GM12872 (cell line): ENCODE data around the gene SH3BGR.

Experiments used
- TF ChIP-seq, protein P1 (sequence below): IDR thresholded peaks from 3 replicates; pipeline ENCODE4 v1.5.1; 2011; ENCODE audit warnings: low read depth, mild to moderate bottlenecking, low read length, moderate library complexity; ENCODE audit not compliant: insufficient read depth

Gene SH3BGR

DNA sequence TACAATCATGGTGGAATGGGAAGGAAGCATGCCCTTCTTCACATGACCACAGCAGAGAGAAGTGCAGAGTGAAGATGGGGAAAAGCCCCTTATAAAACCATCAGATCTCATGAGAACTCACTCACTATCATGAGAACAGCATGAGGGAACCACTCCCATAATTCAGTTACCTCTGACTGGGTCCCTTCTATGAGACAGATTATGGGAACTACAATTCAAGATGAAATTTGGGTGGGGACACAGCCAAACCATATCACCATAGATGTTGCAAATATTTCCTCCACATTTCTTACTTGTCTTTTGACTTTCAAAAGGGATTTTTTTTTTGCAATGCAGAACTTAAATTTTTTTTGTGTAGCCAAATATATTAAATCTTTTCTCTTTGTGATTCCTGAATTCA, 14.8 kb downstream of the SH3BGR start:
- TF ChIP-seq, protein P1, sequence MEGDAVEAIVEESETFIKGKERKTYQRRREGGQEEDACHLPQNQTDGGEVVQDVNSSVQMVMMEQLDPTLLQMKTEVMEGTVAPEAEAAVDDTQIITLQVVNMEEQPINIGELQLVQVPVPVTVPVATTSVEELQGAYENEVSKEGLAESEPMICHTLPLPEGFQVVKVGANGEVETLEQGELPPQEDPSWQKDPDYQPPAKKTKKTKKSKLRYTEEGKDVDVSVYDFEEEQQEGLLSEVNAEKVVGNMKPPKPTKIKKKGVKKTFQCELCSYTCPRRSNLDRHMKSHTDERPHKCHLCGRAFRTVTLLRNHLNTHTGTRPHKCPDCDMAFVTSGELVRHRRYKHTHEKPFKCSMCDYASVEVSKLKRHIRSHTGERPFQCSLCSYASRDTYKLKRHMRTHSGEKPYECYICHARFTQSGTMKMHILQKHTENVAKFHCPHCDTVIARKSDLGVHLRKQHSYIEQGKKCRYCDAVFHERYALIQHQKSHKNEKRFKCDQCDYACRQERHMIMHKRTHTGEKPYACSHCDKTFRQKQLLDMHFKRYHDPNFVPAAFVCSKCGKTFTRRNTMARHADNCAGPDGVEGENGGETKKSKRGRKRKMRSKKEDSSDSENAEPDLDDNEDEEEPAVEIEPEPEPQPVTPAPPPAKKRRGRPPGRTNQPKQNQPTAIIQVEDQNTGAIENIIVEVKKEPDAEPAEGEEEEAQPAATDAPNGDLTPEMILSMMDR: no peak

DNA sequence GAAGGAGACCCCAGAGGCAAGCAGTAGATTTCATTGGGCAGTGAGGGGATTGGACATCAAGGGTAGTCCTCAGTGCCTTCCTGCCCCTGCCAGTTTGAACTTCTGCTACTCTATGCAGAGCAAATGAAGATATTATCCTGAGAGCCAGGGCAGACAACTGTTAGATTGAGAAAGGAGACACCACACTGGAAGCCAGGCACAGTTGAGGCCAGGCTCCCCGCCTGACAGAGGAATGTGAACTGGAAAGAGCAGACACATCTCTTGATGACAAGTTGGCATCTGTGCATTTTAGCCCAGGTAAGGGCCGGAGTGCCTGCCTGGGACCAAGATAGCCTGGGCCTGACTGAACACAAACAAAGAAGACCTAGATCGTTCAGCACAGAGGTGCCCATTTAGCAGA, 16.0 kb downstream of the SH3BGR start:
- TF ChIP-seq, protein P1: no peak

DNA sequence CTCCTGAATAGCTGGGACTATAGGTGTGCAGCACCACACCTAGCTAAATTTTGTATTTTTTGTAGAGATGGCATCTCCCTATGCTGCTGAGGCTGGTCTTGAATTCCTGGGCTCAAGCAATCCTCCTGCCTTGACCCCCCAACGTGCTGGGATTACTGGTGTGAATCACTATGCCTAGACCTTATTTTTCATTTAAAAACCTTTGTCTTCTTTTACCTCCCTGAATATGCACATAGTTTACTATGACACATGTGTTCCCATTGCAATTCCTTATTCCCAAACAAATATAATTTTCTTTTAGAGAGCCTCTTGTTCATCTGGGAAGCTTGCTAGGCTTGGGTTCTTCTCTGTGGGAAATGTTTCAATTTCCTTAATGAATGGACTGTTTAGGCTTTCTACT, 16.8 kb downstream of the SH3BGR start:
- TF ChIP-seq, protein P1: no peak

DNA sequence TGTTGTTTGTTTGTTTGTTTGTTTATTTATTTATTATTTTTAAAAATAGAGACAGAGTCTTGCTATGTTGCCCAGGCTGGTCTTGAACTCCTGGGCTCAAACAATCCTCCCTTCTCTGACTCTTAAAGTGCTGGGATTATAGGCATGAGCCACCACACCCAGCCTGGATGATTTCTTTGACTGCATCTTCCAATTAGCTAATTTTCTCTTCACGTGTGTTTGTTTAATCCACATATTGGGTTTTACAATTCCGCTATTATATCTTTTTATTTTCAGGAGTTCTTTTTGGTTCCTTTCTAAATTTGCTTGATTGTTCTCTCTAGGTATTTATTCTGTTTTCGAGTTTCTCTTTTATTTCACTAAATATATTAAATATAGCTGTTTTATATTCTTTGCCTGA, 19.8 kb downstream of the SH3BGR start:
- TF ChIP-seq, protein P1: no peak

DNA sequence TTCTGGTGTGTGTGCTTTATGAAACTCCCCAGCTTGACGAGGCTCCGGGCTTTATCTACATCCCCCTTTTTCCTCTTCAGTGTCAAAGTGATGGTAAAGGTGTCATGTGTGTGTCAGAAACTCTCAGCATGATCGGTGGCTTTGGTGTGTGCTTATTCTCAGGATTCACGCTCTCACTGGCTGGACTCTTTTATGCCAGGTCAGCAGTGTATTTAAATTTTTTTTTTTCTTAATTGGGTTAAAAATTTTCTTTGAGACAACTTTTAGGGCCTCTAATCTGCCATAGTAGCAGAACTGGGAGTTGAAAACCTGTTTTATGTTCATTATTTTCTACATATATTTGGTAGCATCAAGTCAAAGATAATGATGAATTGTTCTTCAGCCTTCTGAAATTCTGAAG, 21.0 kb downstream of the SH3BGR start:
- TF ChIP-seq, protein P1: no peak

DNA sequence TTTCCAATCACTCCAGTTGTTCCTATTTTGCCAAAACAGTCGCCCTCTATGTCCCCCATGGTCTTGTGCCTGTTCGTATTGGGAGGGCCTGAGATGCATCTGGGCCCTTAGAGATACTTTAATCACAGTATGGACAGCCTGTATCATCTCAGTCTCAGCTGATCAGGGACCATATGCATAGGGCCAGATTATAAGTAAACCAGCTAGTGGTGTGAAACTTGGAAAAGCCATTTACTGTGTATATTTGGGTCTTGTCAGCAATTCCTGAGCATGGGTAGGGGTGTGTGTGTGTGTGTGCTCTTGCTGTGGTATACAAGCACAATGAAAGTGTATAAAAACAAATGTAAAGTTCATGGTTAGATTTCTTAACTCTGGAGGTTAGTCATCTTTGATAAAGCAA, 22.8 kb downstream of the SH3BGR start:
- TF ChIP-seq, protein P1: no peak

DNA sequence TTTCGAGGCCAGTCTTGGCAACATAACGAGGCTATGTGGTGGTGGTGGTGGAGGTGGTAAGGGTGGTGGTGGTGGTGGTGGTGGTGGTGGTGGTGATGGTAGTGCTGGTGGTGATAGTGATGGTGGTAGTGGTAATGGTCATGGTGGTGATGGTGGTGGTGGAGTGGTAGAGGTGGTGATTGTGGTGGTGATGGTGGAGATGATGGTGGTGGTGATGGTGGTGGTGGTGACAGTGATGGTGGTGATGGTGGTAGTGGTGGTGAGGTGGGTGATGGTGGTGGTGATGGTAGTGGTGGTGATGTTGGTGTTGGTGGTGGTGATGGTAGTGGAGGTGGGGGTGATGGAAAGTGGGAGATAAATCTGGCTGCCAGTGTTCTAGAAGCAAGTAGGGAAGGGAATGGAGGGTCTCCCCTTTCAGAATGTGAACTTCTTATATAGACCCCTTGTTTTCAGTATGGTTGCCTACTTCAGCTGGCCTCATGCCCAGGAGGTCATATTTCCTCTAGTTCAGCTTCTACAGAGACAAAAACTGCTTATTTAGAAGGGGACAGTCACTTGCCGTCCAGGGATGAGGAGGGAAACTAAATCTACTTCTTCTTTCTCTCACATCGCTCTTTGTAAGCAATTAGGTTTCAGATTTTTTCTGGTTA, 27.5 kb downstream of the SH3BGR start:
- TF ChIP-seq, protein P1: no peak
